Measurements from ENCODE around the gene LIX1L.

GRCh38 chr1:145935708-145936107 lies 22.1 kb downstream of the LIX1L start:
- no peak for TF ChIP-seq POLR2AphosphoS5 (IDR thresholded peaks at IDR 0.05; ENCODE audit: borderline replicate concordance, low read depth, low read length)
- TF ChIP-seq EZH2 (IDR thresholded peaks at IDR 0.05): no peak

Data from SK-N-MC (cell line).